NCI-H526 (cell line): ENCODE results near the gene DNASE1L3.
"Not testable (repeated sequence)": the region's sequence is repeated elsewhere in the genome, so short reads cannot be mapped to it uniquely, and the experiment has no call there.

Source experiments
- DNase-seq, 2 experiments: peaks; one replicate each; lab custom pipeline; 2025; lab: John Stamatoyannopoulos, UW

DNASE1L3 gene

DNA sequence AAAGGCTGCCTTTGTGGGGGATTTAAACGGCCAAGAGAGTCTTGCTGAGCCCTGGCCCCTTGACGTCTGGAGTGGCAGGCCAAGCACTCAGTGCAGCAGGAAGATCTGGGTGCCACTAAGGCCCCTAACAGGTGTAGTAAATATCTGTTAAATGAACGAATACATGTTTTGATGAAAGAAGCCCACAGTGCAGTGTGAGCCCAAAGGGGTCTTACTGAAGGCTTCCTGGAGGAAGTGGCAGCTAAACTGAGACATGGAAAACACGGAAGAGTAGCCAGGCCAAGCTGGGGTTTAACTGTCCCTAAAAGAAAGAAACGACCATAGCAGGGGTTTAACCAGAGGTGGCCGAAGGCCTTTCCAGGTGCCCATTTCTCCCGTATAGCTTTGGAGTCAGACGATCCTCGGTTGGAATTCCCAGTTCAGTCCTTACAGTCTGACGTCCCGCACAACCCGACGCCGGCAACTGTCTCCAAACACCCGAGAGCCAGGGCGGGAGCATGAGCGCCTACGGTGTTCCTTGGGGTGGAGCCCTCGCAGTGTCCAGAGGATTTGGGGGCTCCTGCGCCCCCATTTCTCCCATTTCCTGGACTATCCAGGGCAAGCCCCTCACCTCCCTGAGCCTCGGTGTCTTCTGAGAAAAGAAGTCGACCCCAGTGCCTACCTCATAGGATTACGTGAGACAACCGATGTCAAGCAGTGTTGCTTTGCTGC, 25.9 kb upstream of the DNASE1L3 start:
- DNase-seq: peak in 1 of 2 experiments; percentile 24

DNA sequence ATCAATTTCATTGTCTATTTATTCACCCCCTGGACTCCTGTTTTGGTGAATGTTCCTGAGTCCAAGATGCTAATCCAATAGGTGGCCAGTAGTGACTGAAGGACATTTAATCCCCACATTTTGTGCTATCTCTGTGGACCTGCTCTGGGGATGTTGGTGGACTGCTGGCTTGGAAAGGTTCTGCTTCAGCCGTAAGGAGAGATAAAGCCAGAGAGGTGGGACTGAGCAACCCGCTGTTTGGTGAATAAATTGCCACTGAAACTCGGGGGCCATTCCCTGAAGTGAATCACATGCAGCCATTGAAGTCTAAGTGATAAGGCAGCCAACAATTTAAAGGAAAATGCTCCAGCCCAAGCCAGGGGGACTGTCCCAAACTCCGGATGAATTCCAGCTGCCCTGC, 25.2 kb upstream of the DNASE1L3 start:
- DNase-seq: no peak

DNA sequence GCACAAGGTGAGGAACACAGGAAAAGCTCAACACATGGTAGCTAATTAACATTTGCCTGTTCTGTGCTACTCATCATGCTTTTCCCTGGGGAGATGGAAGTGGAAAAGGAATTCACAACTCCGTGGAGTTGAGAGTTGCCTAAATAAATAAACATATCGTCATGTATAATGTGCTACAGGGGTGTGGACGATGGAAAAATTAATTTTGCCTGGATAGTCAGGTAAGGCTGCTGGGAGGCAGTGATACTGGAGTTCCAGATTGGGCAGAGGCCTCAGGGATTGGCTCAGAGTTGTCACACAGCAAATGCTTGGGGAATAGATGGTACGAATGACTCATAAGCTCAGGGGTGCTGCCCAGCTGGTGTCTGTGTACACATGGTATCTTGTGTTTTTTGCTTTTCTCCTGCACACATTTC, 23.8 kb upstream of the DNASE1L3 start:
- peak in 1 of 2 experiments; percentile 5 for DNase-seq

DNA sequence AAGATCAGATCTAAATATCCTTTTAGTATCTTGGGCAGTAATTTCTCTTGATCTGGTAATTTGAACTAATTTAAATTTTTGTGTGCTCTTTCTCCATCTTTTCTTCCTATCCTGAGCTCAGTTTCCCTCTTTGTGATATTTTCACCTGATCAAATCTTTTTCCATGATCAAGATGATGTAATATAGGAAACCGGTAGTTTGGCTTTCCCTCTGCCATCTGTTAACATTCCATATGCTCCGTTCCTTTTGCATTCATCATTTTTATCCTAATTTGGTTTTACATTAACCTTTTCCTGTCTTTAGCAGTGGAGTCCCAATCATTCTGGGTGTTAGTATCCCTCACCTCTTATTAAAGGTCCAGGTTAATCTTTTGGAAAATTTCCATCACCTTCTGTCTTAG, 20.9 kb upstream of the DNASE1L3 start:
- no peak for DNase-seq

DNA sequence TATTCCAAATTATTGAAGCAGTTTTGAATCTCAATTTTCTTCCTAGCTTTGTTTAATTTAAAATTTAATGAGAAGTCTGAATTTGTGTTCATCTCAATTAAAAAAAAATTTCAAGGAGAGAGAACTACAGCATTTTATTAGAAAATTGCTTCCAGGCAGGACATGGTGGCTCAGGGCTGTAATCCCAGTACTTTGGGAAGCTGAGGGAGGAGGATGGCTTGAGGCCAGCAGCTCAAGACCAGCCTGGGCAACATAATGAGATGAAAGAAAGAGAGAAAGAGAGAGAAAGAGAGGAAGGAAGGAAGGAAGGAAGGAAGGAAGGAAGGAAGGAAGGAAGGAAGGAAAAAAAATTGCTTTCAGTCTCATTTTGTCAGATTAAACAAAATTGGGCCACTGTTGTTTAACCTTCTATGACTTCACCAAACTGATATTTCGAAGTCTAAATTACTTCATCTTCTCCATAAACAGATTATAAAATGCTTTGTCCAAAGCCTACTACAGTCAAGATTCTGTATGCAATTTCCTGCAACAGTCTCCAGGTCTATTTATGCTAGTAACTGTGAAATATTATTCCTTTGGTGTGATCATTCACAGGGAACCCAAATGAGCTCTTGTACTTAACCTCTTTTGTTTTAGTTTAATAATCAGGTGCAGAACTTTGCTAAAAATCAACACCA, 20.2 kb upstream of the DNASE1L3 start:
- no peak for DNase-seq

DNA sequence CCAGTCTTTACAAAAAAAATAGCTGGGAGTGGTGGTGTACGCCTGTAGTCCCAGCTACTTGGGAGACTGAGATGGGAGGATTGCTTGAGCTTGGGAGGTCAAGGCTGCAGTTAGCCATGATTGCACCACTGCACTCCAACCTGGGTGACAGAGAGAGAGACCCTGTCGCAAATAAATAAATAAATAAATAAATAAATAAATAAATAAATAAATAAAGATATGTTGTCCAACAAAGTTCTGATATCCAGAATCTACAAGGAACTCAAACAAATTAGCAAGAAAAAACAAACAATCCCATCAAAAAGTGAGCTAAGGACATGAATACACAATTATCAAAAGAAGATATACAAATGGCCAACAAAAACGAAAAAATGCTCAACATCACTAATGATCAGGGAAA, 17.2 kb upstream of the DNASE1L3 start:
- DNase-seq: not testable (repeated sequence)

DNA sequence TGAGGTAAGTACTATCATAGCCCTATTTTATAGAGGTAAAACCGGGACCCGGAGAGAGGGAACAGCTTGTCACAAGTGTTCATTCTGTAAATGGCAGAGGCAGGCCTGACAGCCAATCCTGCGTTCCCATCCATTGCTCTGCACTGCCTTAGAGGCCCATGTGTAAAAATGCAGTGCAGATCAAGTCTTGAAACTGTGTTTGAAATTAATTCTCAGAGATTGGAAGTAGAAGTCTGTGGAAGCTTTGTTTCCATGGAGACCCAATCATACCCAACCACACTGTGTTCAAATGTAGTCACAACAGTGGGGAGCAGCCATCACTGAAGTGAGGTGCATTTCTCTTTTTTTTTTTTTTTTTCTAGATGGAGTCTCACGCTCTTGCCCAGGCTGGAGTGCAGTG, 13.1 kb upstream of the DNASE1L3 start:
- no peak for DNase-seq

DNA sequence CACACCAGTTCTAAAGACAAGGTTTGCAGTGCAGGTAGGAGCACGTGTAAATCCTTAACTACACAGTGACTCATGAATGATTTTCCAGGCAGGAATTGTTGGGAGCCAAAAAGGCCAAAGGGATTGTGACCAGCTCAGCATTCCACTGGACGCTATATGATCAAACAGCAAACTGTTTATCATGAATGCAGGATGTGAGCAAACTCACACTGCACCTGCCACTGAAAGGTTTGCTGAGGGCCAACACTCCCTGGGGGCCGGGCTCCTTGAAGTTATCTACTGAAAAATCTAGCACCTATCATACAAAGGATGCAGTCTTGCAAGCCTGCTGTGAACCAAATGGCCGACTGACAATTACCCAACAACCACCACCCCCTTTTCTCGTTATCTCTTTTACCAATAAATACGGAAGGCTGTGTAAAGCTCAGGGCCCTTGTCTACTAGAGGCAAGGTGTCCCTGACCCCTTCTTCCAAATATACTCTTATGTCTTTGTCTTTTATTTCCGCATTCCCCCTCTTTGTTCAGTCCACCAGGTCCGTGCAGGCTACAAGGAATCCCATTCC, 11.5 kb upstream of the DNASE1L3 start:
- no peak for DNase-seq

DNA sequence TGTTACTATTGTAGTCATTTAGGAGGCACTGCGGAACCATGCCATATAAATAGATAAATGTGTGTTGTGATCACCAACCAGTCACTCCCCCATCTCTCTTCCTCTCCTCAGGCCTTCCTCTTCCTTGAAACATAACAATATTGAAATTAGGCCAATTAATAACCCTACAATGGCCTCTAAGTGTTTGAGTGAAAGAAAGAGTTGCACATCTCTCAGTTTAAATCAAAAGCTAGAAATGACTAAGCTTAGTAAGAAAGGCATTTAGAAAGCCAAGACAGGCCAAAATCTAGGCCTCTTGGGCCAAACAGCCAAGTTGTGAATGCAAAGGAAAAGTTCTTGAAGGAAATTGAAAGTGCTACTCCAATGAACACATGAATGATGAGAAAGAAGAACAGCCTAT, 8.1 kb upstream of the DNASE1L3 start:
- no peak for DNase-seq

DNA sequence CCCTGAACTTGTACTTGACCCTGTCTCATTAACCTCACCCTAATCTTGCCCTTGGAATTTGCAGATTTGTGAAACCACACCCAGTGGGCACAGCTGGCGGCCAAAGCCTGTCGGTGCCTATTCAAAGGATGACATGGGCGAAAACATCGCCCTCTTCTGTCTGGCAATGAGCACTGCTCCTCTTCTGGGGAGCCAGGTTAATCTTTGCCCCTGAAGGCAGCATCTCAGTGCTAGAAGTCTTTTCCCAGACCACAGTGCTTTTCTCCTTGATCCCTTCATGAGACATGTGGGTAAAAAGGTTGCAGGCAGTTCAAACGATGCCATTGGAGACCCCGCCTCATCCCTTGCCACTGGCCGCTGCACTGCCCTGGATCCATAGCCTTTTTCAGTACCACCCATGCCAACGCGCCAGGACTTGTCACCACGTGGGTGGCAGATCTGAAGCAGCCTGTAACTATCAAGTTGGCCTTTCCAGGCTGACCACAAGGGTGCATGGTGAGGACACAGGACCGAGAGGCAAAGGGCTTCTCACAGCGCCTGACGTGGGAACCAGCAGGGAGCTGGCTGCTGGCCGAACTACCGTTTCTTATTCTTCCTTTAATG, 6.5 kb upstream of the DNASE1L3 start:
- peak; percentile 53 to 75 for DNase-seq

DNA sequence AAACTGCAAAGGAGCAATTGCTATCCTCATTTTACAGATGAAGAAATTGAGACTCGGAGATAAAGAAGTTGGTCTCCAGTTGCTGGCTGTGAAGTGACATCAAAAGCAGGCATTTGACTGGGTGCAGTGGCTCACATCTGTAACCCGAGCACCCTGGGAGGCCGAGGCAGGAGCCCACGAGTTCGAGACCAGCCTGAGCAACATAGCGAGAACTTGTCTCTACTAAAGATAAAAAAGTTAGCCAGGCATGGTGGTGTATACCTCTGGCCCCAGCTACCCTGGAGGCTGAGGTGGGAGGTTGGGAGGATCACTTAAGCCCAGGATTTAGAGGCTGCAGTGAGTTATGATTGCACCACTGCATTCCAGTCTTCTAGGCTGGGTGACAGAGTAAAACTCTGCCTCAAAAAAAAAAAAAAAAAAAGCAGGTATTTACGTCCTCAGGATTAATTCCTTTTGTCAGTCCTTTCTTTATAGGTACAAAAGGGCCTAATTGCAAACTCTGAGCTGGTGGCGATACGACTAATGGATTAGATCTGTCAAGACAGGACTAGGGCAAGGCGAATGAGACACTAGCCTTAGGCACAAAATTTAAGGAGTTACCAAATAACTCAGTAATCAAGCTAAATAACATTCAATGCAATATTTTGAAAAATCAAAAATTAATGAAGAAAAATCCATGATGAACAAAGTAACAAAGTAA, 5.9 kb upstream of the DNASE1L3 start:
- DNase-seq: no peak

DNA sequence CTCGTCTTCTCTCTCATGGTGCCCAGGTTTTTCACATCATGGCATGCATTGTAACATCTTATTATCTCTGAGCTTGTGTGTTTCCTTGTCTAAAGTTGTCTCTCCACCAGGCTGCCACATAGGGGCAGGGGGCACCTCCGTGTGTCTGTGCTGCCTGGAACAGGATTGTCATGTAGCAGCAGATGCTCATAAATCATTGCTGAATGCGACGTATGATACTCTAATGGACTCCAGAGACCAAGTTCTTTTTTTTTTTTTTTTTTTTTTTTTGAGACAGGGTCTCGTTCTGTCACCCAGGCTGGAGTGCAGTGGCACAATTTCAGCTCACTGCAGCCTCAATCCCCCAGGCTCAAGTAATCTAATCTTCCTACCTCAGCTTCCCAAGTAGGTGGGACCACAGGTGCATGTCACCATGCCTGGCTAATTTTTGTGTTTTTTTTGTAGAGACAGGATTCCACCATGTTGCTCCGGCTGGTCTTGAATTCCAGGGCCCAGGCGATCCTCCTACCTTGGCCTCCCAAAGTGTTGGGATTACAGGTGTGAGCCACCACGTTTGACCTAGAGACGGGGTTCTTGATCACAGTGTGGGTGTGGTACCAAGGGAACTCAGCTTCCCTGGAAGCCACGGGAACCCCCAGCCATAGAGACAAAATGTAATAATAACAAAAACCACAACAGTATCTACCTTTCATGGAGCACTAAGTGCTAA, 4.7 kb upstream of the DNASE1L3 start:
- no peak for DNase-seq

DNA sequence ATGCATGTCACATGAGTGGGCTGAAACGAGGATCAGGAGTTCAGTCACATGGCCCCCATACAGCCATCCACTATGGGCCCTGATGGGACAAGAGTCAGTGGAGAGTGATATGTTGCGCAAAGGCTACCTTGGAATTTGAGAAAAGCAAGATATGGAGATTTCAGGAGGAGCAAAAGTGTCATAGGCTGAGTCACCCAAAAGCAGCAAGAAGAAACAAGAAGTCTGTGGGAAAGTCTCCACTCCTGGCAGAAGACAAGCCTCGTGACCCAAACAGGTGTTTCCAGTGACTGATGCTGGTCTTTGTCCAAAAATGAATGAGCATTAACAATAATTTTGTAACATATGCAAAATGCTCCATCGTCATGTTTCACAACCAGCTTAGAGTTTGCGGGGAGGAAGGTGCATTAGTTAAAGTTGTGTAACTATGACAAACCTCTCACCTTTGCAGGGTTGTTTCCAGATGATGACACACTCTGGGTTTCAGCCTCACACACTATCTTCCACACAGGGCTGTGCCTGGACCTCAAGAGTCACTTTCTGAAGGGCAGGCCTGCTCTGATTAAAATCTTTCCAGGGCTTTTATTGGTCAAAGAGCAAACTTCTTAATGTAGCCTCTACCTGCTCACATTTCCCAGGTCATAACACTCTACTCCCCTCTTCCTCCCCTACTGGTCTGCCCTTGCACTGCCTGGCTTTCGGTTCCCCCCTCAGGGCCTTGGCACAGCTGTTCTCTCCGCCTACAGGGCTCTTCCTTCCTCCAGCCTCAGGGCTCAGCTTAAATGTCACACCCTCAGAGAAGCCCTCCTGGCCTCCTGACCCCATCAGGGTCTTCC, 3.9 kb upstream of the DNASE1L3 start:
- DNase-seq: no peak

DNA sequence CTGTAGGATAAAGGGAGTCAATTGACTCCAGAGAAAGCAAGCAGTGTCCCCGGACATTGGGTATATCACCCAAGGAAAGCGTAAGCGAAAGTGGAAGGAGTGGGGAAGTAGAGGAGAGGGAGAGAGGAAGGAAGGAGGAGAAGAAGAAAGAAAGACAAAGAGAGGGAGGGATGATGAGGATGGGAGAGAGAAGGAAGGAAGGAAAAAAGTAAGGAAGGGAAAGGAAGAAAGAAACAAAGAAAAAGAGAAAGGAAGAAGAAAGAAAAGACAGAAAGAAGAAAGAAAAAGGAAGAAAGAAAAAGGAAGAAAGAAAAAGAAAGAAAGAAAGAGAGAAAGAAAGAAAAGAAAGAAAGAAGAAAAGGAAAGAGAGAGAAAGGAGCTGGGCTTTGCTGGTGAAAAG, 839 bp downstream of the DNASE1L3 start:
- DNase-seq: no peak

DNA sequence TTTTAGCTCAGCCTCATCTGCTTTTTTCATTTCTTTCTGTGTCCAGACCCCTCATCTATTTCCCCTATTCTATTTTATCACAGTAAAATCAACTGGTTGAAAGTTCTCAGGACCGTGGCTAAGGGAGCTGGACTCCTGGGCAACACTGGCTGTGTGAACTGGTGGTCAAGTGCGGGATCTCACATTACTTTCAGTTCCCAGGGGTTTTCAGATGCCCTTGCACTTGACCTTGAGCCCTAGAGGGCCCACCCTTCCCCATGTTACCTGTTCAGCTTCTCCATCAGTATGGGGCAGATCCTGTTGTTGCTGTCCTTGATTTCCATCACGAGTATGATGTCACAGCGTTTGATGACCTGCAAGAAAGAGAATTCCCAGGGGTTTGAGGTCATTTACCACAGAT, 2.8 kb downstream of the DNASE1L3 start:
- no peak for DNase-seq

DNA sequence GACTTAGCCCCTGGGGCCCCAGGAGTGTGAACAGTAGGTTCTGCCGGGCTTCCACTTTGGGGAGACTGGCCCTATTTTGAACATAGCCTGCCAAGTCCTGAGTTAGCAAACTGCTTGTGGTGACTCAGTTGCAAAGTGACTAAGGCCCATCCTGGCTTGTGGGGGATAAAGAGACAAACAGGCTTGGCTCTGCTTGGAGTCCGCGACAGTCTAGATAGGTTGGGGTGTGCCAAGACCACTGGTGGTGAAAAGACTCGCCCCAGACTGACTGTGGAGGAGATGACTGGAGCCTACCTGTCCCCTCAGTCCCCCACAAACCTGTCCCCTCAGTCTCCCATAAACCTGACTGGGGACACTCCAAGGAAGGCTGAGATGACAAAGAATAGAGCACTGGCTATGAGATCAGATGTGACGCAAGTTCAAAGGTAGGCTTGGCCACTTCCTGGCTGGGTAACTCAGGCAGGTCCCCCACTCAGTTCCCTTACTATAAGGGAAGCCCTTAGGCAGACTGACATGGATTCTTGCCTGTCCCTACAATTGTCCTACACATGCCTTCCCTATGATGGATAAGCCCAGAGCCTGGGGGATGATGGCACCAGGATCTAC, 4.3 kb downstream of the DNASE1L3 start:
- no peak for DNase-seq

DNA sequence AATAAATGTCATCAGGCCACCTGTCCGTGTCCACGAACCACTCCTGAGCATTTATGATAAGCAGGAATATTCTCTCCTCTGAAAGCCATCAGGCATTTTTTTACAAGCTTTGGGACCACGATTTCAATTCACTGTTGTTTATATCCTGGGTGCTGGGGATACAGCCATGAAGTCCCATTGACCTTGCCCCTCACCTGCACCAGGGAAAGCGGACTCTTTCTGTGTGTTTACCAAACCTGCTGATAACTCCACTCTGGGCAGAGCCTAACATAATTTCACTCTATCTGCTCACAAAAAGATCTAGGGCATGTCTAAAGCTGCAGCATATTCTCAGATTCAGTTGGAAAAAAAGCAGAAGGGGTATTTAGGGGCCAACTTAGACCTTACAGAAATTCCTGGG, 4.8 kb downstream of the DNASE1L3 start:
- DNase-seq: no peak

DNA sequence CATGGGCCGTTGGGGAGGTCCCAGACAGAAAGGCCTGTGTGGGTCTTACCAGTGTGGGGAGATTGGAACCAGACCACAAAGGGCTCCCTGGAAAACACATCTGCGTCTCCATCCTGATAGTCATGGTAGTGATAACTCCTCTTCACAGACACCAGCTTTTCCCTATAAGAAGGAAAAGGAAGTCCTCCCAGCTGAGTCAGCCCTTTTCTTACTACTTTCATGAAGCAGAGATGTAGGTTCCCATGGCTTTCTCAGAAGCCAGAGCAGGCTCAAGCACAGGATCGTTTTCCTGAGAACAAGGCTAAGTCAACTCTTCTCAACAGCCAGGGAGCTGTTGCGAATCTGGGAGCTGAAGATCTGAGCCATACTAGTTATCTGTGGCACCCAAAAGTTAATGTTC, 6.1 kb downstream of the DNASE1L3 start:
- no peak for DNase-seq

DNA sequence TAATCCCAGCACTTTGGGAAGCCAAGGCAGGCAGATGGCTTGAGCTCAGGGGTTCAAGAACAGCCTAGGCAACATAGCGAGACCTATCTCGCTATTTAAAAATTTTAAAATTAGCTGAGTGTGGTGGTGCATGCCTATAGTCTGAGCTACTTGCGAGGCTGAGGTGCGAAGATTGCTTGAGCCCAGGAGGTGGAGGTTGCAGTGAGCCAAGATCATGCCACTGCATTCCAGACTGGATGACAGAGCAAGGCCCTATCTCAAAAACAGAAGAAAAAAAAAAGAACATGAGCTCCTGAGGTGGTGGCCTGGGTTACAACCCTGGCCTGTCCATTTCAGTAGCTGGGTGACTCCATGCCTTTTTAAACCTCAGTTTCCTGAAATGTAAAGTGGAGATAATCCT, 7.2 kb downstream of the DNASE1L3 start:
- no peak for DNase-seq

DNA sequence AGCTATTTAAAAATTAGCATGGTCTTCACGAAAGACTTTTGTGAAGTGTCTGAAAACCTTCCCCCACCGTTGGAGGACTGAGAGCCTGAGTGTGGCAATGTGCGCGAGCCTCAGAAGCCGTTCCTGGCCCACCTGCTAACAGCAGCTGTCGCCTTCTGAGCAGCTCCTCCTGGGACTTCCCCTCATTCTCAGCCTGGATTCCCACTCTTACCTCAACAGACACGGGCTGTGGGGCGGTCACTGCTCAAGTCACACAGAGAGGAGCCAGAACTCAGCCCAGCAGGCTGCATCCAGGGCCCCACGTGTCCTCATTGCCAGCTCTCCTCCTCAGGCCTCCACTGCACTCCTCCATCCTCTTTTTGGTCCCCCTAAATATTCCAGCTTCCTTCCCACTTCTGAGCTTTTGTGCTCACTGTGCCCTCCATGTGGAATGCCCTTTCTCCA, 7.8 kb downstream of the DNASE1L3 start:
- DNase-seq: no peak
